ENCODE data around the gene ITPRID1.

GRCh38 chr7:31513790-31514189 lies at the start of gene ITPRID1:
- TF ChIP-seq EZH2phosphoT487 (IDR thresholded peaks at IDR 0.05; ENCODE audit: borderline replicate concordance) (no peak), ELF1 (IDR thresholded peaks at IDR 0.05; ENCODE audit: borderline replicate concordance, low read depth) (no peak), POLR2A (IDR thresholded peaks at IDR 0.05; ENCODE audit: borderline replicate concordance, extremely low read depth, insufficient read depth, insufficient read length) (no peak), CTCF (IDR thresholded peaks at IDR 0.05 in 2 of 3, conservative IDR thresholded peaks at IDR 0.05 in 1 of 3; ENCODE audit: borderline replicate concordance in 1 of 3, insufficient read depth in 1 of 3, low read depth in 2 of 3, low read length in 2 of 3) (no peak), ZNF274 (IDR thresholded peaks at IDR 0.05; ENCODE audit: low read depth, low read length) (no peak)

All from HCT116 (cell line).